Measurements from ENCODE around the gene ZNF691. TPM values are rescaled to one million over a fixed set of nuclear protein-coding genes. Genes with fewer than 3 reads are reported as not detected.
"Not testable (repeated sequence)": the region's sequence is repeated elsewhere in the genome, so short reads cannot be mapped to it uniquely, and the experiment has no call there.

Gene ZNF691
- total RNA-seq, 1 donor from 2014 or later, result 11.6 TPM

- intact Hi-C loops (cut with micrococcal nuclease), result no loop called here
Measured at GRCh38 chr1:42853116-42853884, 6.9 kb downstream of the ZNF691 start.

GRCh38 chr1:42856554-42856953 is 10.1 kb downstream of the ZNF691 start:
- intact Hi-C loops (cut with micrococcal nuclease), result not testable (repeated sequence)

GRCh38 chr1:42859366-42859765 is 13.0 kb downstream of the ZNF691 start:
- intact Hi-C loops (cut with micrococcal nuclease), result not testable (repeated sequence)

GRCh38 chr1:42860339-42861013 is 14.1 kb downstream of the ZNF691 start:
- intact Hi-C loops (cut with micrococcal nuclease), result no loop called here

GRCh38 chr1:42861014-42861399 is 14.6 kb downstream of the ZNF691 start:
- intact Hi-C loops (cut with micrococcal nuclease), result no loop called here

- intact Hi-C loops (cut with micrococcal nuclease), result no loop called here
Measured at GRCh38 chr1:42866549-42866948, 20.1 kb downstream of the ZNF691 start.

GRCh38 chr1:42868466-42868865 is 22.1 kb downstream of the ZNF691 start:
- intact Hi-C loops (cut with micrococcal nuclease), result not testable (repeated sequence)

- intact Hi-C loops (cut with micrococcal nuclease), result not testable (repeated sequence)
Measured at GRCh38 chr1:42869254-42869653, 22.8 kb downstream of the ZNF691 start.

- intact Hi-C loops (cut with micrococcal nuclease), result not testable (repeated sequence)
Measured at GRCh38 chr1:42869751-42870150, 23.3 kb downstream of the ZNF691 start.

GRCh38 chr1:42873108-42873507 is 26.7 kb downstream of the ZNF691 start:
- intact Hi-C loops (cut with micrococcal nuclease), result not testable (repeated sequence)

GRCh38 chr1:42873670-42874069 is 27.3 kb downstream of the ZNF691 start:
- intact Hi-C loops (cut with micrococcal nuclease), result no loop called here

- intact Hi-C loops (cut with micrococcal nuclease), result no loop called here
Measured at GRCh38 chr1:42876009-42876408, 29.6 kb downstream of the ZNF691 start.

GRCh38 chr1:42877380-42877779 is 31.0 kb downstream of the ZNF691 start:
- intact Hi-C loops (cut with micrococcal nuclease), result no loop called here

GRCh38 chr1:42880384-42880783 is 34.0 kb downstream of the ZNF691 start:
- intact Hi-C loops (cut with micrococcal nuclease), result no loop called here

- intact Hi-C loops (cut with micrococcal nuclease), result no loop called here
Measured at GRCh38 chr1:42886046-42886739, 39.8 kb downstream of the ZNF691 start.

GRCh38 chr1:42886800-42887199 is 40.4 kb downstream of the ZNF691 start:
- intact Hi-C loops (cut with micrococcal nuclease), result no loop called here

GRCh38 chr1:42887366-42887765 is 41.0 kb downstream of the ZNF691 start:
- intact Hi-C loops (cut with micrococcal nuclease), result no loop called here

- intact Hi-C loops (cut with micrococcal nuclease), result no loop called here
Measured at GRCh38 chr1:42888013-42888633, 41.7 kb downstream of the ZNF691 start.

GRCh38 chr1:42889264-42889663 is 42.9 kb downstream of the ZNF691 start:
- intact Hi-C loops (cut with micrococcal nuclease), result no loop called here

- intact Hi-C loops (cut with micrococcal nuclease), result no loop called here
Measured at GRCh38 chr1:42891465-42892138, 45.2 kb downstream of the ZNF691 start.

- intact Hi-C loops (cut with micrococcal nuclease), result not testable (repeated sequence)
Measured at GRCh38 chr1:42899960-42900359, 53.5 kb downstream of the ZNF691 start.
